Rectal smooth muscle tissue (tissue), 1 donor: ENCODE measurements around the gene MASP2.
"Not testable (repeated sequence)": the region's sequence is repeated elsewhere in the genome, so short reads cannot be mapped to it uniquely, and the experiment has no call there.

Experiments used
- H3K27ac ChIP-seq: one replicate; pipeline ENCODE4 v1.7.0; 2013; ENCODE audit warnings: low read depth, low read length, inconsistent platforms
- H3K27me3 ChIP-seq: one replicate; pipeline ENCODE4 v1.7.0; 2013; ENCODE audit warnings: low read length; ENCODE audit not compliant: control insufficient read depth, insufficient read depth
- H3K36me3 ChIP-seq: one replicate; pipeline ENCODE4 v1.7.0; 2013; ENCODE audit warnings: low read length; ENCODE audit not compliant: control insufficient read depth, insufficient read depth
- H3K4me1 ChIP-seq: one replicate; pipeline ENCODE4 v1.7.0; 2013; ENCODE audit warnings: low read length; ENCODE audit not compliant: control insufficient read depth, insufficient read depth
- H3K4me3 ChIP-seq: one replicate; pipeline ENCODE4 v1.7.0; 2013; ENCODE audit warnings: low read length
- H3K9ac ChIP-seq: one replicate; pipeline ENCODE4 v1.7.0; 2013; ENCODE audit warnings: low read length

MASP2 gene

DNA sequence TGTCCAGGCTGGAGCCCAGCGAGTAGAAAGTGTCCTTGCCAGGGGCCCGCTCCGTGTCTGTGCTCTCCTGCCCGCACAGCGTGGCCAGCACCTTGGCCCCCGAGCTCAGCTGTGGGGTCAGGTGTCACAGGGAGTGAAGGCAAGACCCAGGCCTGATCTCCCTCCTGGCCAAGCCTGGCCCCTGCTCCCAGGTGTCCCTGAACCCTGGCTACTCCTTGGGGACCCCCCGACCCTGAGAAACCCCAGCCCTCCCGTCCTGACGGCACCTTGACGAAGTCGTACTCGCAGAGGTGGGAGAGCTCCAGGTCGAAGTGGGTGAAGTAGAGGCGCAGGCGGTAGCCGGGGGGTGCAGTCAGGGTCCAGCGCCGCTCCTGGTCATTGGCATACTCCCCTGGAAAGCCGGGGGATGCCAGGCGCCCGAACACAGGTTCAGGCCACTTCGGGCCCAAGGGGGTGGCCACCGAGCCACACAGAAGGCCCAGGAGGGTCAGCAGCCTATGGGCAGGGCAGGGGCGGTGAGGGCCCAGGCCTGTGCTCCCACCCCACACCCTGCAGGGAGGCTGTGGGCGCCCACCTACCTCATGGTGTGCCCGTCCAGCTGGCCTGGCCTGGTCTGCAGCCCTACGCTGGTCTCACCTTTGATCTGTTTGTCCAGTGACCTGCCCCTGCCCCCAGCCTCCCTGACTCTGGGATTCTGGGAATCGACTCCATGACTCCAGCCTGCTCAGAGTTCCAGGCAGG, at the start of gene MASP2:
MASP2 (minus strand) TSS at position 615 of the 741 bp plus-strand sequence; CDS start at position 583, 32 bp downstream.
- no peak within 1 kb of the TSS for H3K27ac ChIP-seq
- no peak within 1 kb of the TSS for H3K9ac ChIP-seq
- no peaks in the 10 kb centered on the region for H3K27me3 ChIP-seq
- H3K4me1 ChIP-seq, result no peaks in the 10 kb centered on the region
- H3K4me3 ChIP-seq, result no peak within 1 kb of the TSS
- H3K36me3 ChIP-seq, result no peaks in the 10 kb centered on the region

DNA sequence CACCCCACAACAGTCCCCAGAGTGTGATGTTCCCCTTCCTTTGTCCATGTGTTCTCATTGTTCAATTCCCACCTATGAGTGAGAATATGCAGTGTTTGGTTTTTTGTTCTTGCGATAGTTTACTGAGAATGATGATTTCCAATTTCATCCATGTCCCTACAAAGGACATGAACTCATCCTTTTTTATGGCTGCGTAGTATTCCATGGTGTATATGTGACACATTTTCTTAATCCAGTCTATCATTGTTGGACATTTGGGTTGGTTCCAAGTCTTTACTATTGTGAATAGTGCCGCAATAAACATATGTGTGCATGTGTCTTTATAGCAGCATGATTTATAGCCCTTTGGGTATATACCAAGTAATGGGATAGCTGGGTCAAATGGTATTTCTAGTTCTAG, 36.7 kb upstream of the MASP2 start:
- not testable (repeated sequence) for H3K4me3 ChIP-seq, H3K27me3 ChIP-seq, H3K27ac ChIP-seq, H3K4me1 ChIP-seq, H3K9ac ChIP-seq
- peaks cover 31% of the 10 kb centered on the region for H3K36me3 ChIP-seq

DNA sequence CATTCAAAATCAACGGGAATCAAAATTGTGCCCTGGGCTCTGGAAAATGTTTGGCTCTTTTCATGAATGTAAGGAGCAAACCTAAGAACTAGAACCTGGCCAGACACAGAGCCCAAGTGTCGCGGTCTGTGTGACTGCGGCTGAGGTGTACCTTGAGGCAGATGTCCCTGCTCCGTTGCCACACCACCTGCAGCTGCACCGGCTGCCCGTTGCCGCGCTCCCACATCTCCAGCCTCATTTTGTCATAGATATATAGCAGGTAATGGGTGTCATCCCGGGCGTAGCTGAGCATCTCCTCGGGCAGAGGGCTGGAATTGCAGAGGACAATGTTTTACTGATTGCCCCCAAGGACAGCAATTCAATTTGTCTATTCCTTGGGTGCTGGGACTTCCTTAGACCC, 33.9 kb upstream of the MASP2 start:
- Histone ChIP-seq H3K4me1 (no peaks in the 10 kb centered on the region), H3K27me3 (no peaks in the 10 kb centered on the region), H3K36me3 (peaks cover 32% of the 10 kb centered on the region), H3K9ac (no peak overlapping the region), H3K4me3 (no peak overlapping the region), H3K27ac (no peak overlapping the region)

DNA sequence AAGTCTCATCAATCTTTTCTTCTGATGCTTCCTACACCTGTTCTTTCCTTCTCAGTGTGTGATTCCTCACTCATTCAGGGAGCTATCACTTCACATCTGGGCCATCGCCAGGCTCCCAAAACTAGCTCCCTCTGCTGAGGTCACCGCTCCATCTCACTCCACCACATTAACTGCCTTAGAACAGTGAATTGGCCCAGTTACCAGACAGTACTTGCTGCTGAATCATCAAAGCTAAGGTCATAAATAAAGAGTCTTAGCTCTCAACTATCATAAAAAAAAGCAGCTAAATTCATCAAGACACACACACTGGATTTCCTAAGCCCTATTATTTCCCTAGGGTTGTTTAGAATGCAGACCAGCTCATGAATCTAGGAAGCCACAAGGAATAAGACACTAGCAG, 31.6 kb upstream of the MASP2 start:
- Histone ChIP-seq H3K9ac (no peak overlapping the region), H3K4me1 (no peaks in the 10 kb centered on the region), H3K36me3 (peaks cover 40% of the 10 kb centered on the region), H3K27me3 (no peaks in the 10 kb centered on the region), H3K4me3 (no peak overlapping the region), H3K27ac (no peak overlapping the region)

DNA sequence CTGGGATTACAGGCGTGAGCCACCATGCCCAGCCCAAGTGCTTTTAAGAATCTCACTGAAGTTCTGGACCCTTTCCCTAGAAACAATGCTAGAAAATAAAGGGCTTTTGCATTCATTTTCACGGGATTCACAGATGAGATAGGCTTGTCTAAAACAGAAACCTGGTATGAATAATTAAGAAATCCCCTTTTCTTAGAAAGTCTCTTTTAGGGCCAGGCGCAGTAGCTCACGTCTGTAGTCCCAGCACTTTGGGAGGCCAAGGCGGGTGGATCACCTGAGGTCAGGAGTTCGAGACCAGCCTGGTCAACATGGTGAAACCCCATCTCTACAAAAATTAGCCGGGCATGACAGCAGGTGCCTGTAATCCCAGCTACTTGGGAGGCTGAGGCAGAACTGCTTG, 26.4 kb upstream of the MASP2 start:
- H3K27ac ChIP-seq, H3K27me3 ChIP-seq, H3K4me1 ChIP-seq, H3K9ac ChIP-seq, H3K4me3 ChIP-seq: not testable (repeated sequence)
- peaks cover 56% of the 10 kb centered on the region for H3K36me3 ChIP-seq

DNA sequence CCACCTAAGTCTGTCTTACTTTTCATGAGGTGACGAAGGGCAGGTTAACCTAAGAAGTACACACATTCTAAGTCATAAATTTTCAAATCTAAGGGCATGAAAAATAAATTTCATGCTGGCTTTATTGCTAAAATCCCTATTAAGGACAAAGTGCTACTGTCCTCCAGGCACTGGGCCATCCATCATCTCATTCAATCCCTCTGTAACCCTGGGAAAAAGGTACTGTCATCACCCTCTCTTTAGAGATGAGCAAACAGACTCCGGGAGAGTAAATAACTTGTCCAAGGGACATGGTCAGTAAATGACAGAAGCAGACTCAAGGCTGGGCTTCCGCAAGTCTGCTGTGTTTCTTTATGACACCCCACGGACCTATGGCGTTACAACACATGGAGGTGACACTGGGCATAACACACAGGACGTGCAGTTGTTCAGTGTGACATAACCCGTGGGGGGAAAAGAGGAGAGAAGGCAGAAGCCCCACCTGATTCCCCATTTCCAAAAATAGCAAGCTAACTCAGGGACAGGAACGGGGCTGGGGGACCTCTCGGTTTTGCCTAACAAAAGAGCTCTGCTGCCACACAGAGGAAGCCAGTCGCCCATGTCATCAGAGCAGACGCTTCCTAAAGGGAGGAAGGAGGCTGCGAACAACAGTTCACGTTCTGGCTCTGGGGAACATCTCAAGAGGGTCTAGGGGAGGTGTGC, 25.3 kb upstream of the MASP2 start:
- Histone ChIP-seq H3K27me3 (no peaks in the 10 kb centered on the region), H3K27ac (no peak overlapping the region), H3K4me1 (no peaks in the 10 kb centered on the region), H3K9ac (no peak overlapping the region), H3K36me3 (peaks cover 62% of the 10 kb centered on the region), H3K4me3 (no peak overlapping the region)

DNA sequence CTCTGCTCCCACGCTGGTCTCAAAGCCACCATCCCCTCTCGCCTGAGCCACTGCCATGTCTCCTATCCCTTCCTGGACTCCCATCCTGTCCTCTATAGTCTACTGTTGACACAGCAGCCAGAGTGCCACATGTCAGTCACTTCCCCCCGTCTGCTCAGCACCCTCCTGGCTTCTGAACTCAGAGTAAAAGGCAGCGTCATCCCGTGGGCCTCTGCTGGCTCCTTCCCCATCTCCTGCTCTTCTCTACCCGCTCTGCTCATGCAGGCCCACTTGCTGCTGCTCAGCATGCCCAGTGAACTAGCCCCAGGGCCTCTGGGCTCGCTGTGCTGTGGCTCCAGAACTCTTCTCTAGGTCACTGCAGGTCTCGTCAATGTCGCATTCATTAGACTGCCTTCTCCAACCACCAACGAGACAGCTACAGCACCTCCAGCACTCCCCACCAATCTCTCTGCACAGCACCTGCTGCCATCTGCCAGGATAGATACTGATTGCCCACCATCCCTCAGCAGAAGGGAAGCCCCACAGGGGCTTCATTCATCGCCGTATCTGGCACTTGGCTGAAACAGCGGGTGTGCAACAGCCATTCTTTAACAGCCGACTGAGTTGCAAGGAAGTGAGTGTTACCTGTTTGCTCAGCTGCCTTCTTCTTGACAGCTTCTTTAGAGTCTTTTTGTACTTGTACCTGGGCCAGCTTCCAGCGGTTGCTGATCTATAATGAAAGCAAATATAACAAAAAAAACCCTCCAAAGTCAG, 24.6 kb upstream of the MASP2 start:
- Histone ChIP-seq H3K9ac (no peak overlapping the region), H3K27me3 (no peaks in the 10 kb centered on the region), H3K36me3 (peaks cover 57% of the 10 kb centered on the region), H3K27ac (no peak overlapping the region), H3K4me3 (no peak overlapping the region), H3K4me1 (no peaks in the 10 kb centered on the region)

DNA sequence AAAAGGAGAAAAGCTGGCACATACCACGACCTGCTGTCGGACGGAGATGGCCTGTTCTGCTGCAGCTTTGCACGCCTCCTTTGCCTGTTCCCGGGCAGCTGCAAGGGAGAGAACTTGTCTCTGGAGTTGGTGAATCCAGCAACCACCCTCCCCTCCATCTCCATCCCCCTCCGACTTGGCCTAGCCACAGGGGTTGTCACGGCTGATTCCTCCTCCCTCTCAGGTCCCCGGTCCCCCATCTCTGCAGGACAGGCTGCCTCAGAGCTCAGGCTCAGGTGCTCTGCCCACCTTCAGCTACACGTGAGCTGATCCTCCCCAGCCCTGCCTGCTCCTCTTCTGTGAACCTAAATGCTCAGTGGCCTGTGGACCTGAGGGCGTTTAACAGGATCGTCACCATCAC, 23.8 kb upstream of the MASP2 start:
- no peaks in the 10 kb centered on the region for H3K27me3 ChIP-seq
- no peak overlapping the region for H3K27ac ChIP-seq
- H3K4me1 ChIP-seq, result no peaks in the 10 kb centered on the region
- H3K36me3 ChIP-seq, result peaks cover 53% of the 10 kb centered on the region
- H3K4me3 ChIP-seq, result no peak overlapping the region
- no peak overlapping the region for H3K9ac ChIP-seq

DNA sequence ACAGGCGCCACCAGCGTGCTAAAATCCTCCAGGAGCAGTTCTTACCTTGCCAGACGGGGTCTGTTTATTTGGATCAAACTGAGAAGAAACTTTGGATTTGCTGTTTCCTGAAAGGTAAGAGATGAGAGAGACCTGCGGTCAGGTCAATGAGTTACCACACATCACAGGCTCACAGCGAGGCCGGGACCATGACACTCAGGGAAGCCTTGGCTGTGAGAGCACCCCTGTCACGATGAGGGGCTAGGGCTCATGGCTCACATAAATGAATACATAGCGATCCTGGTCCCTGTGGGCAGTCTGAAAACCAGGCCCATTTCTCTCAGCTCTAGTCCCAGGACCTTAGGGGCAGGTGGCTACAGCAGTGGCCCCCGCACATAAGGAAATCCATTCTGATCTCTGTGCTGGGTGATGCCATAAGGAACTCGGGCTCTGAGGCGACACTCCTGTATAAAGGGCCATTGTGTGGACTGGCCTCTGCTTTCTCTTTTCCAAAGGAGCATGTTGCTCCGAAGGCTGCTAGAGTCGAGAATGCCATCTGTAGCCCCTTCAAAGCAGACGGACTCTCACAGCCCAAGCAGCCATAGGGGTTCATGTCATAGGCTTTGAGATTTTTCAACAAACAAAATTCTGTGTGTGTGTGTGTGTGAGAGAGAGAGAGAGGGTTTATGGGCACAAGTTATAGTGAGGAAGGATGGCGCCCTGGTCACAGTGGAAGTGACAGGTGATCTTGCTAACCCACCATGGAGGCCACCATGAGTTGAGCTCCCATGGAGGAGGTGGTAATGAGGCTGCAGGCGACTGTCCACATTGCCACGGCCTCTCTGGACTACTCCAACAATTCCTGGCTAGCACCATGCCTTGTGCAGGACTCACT, 21.8 kb upstream of the MASP2 start:
- Histone ChIP-seq H3K4me1 (no peaks in the 10 kb centered on the region), H3K27me3 (no peaks in the 10 kb centered on the region), H3K27ac (no peak overlapping the region), H3K9ac (no peak overlapping the region), H3K4me3 (no peak overlapping the region), H3K36me3 (peaks cover 50% of the 10 kb centered on the region)

DNA sequence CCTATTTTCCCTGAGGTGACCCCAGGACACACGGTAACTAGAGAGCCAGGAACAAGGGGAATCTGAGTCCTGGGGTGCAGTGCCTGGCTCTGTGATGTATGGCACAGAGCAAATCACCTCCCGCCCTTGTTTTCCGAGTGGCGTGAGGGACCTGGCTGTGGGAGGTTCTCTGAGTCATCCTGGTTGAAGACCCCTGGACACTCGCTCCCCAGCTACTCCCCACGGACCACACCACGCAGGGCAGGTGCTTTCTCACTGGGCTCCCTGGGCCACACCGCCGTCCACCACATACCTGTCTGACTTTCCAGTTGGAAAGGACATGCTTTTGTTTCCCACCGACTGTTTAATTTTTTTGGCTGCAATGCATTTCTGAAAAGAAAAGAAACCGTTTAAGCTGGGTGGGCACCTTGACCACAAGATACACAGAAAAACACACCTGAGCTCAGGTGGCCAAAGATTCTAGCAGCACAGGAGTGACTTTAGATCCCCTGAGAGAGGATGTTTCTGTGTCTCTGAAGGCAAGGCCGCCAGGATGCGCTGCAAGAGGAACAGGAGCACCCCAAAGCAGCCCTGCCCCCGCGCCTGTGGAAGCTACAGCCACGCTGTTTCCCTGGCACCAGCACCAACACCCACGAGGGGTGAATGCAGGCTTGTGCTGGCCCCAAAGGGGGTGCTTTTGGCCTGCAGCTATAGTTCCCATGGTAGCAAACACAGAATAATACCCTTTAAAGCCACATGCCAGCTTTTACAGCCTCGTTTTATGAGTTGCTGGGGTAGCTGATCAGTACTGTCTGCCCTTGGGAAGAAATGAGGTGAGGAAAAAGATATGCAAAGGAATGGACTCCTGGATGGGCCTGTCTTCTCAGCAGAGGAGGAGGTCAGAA, 20.9 kb upstream of the MASP2 start:
- Histone ChIP-seq H3K4me1 (no peaks in the 10 kb centered on the region), H3K4me3 (no peak overlapping the region), H3K9ac (no peak overlapping the region), H3K36me3 (peaks cover 49% of the 10 kb centered on the region), H3K27ac (no peak overlapping the region), H3K27me3 (no peaks in the 10 kb centered on the region)

DNA sequence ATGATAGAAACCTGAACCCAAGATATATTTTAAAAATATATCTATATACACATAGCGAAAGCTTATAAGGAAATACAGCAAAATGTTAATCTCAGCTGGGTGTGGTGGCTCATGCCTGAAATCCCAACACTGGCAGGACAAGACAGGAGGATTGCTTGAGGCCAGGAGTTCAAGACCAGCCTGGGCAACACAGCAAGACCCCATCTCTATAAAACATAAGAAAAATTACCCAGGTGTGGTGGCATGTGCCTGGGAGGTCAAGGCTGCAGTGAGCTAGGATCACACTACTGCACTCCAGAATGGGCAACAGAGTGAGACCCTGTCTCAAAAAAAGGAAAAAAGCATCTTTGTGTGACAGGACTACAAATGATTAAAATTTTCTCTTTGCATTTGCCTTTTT, 18.8 kb upstream of the MASP2 start:
- Histone ChIP-seq H3K27me3 (no peaks in the 10 kb centered on the region), H3K36me3 (peaks cover 32% of the 10 kb centered on the region), H3K4me1 (peaks cover 1% of the 10 kb centered on the region), H3K27ac (no peak overlapping the region), H3K4me3 (no peak overlapping the region), H3K9ac (no peak overlapping the region)
